ENCODE measurements around the gene SBF2.
"Not testable (repeated sequence)": the region's sequence is repeated elsewhere in the genome, so short reads cannot be mapped to it uniquely, and the experiment has no call there.

The SBF2 gene

DNA sequence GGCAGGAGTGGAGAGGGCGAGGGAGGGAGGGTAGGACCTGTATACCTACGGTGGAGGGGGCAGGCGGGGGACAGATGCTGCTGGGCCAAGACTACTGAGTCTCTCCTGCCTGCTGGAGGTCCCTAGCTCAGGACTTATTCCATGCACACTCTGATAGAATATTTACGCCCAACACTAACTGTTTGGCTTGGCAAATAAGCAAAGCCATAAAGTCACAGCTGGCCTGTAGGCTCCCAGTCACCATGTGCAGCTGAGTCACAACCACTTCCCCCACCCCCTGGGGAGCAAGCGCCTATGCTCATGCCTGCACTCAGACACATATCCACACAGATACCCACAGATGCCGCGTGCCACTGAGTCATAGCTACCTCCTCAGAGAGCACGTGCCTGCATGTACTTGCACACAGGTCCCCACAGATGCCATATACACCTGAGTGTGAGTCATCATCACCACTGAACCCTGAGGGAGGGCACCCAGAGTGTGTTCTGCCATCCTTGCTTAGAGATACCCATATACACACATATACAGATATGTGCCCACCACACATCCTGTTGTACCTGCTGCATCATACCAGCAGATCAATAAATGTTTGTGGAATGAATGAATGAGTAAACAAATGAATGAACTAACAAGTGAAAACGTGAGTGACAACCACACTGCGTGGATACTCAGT lies 534.4 kb downstream of the SBF2 start:
- peak; percentile 91 for DNase-seq

DNA sequence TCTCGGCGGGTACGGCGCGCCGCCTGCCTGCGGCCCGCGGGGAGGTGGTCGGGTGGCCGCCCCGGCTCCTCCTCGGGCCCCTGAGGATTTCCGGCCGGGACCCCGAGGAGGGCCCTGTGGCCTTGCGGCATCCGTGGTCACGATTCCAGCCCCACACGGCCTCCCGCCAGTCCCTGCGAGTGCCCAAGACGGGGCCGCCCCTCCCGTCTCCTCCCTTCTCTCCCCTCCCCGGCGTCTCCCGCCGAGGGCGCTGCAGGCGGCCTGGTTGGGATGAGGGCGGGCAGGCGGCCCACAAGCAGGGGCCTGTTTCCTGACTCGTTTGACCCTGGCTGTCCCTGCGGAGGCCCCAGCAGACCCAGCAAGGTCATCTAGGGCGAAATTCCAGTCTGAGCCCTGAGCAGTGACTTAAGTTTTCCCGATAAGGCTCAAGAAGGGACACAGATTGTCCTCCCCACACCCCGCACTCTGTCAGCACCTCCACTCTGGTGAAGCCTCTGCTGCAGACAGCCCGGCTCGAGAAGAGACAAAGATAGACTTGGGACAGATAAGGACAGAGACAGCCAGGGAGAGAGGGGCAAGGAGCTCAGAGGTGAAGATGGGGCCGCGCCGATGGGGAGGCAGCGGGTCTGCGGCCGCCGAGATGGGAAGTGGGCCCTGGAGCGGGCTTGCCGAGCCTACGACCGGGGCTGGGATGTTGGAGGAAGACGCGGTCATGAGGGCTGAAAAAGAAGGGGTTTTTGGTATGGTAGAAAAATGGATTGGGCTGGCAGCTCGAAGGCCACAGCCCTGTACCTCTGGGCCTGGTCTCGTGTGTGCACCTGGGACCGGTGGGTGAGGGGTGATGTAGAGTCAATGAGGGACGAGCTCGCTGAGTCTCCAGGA lies 535.1 kb downstream of the SBF2 start:
- DNase-seq: peak; percentile 46

DNA sequence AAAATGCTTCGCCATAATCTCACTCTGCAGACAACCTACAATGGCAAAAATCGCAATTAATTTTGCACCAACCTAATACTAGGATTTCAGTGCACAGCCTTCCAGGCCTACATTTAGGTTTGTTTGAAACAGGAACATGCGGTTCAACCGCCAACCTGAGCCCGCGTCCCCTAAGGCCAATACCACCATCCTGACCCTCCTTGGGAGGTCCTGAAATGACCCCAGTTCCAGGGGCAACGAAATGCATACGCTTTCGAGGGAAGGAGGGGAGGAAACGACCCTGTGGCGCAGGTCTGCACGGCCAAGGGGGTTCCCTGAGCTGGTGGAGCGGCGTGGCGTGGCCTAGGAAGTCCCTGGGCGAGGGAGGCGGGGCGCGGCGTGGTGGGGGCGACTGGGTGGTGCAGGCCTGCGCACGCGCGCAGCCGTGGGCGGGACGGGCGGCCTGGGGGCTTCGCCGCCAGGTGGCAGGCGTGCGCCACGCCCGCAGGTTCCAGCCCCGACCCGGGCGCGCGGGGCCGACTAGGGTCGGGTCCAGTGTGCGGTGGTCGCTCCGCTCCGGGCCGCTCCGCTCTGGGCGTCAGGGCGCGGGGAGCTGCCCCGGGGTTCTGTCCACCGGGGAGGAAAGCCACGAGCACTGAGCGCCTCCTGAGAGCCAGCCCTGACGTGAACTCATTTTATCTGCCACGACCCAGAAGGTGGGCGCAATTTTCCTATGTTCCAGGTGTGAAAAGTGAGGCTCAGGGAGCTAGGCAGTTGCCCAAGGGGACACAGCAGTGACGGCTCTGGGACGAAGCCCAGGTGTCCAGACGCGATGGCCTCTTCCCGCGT lies 536.0 kb downstream of the SBF2 start:
- DNase-seq: peak; percentile 95

DNA sequence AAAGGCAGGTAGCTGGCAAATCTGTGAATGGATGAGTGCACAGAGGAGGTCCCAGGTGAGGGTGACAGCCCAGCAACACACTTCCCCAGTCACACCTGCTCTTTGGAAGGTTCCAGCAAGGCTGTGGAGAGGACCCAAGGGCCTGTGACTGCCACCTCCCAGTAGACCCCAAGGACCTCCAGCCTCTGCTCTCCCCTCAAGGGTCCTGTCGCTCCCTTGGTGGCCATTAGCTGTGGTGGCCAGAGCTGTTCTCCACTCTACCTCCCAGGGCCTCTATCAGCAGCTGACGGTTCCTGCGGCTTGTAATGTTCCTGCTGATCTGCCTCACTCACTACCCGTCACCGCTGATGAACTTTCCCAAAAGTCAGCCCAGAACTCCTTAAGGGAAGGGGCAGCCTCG lies 537.1 kb downstream of the SBF2 start:
- DNase-seq: no peak

DNA sequence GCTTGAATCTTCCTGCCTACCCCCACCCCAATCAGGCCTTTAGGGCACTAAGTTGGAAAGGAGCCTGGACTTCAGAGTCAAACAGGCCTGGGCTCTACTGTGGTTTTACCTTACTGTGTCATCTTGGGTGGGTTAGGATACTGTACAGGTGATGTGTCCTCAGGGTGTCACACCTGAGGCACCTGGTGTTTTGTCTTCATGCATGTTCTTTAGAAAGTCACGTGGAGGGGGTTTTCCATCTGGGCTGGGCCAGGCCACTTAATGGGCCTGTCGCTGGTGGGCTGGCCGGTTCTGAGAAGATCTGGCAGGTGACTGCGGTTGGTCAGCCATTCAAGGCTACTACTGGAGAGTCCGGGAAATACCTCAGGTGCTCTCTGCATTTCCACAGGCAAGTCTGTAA lies 537.6 kb downstream of the SBF2 start:
- DNase-seq: no peak

DNA sequence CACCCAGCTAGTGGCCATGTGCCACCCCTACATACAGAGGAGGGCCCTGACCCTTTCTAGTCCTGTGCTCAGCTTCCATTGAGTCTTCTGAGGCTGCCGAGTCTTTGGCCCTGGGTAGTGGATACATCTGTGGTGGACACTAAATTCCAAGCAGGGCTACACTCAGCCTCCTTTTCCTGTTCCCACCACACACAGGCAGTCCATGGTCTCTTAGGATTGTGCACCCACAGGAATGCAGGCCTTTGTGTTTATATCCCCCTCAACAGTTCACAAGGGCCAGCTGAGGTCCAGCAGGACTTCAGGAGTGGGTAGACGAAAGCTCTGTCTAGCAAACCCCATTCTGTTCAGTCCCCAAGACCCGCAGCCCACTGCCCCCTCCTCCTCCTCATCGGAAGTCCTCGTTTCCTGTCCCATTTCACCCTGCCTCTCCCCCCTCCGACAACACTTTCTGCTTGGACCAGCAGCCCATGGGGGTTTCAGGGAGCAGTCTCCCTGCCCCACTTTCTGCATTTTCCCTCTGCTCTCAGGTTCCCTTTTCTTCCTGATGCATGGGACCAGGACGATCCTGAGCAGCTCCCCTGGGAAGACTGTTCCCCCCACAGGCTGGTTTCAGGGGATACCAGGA lies 538.3 kb downstream of the SBF2 start:
- no peak for DNase-seq

DNA sequence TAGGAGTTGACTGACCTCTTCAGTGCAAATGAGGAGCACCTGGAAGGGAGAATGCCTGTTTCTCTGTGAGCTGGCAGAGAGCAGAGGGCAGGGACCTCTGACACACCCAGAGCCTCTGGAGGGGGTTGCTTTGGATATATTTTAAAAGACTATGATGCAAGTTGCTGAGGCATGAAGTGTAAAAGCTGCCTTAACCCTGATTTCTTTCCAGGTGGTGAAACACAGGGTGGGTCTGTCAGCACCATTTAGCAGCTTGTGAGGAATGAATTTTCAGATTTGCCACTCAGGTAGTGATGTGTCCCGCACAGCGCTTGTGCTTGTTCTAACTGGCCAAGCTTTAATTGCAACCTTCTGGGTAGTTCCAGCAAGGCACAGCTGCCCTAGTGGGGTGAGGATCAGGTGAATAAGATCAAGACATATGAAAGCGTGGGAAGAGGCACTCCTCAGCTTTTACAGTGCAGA lies 540.0 kb downstream of the SBF2 start:
- DNase-seq: no peak

DNA sequence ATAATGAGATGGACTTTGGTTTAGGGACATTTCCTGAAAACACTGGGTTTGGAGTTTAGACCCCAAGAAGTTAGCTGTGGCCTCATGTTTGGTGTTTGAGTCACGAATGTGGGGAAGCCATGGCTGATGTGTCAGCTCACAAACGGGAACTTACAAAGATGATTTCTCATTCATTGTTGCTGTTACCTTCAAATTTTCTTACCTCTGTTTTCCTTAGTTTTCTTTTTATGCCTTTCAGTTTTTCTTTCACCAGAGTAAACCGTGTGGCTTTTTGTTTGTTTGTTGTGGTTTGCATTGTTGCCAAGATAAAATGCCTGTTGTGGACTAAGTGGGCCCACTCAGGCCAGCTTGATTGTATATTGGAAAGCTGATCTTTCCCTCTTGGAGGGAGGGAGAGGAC lies 541.0 kb downstream of the SBF2 start:
- no peak for DNase-seq

DNA sequence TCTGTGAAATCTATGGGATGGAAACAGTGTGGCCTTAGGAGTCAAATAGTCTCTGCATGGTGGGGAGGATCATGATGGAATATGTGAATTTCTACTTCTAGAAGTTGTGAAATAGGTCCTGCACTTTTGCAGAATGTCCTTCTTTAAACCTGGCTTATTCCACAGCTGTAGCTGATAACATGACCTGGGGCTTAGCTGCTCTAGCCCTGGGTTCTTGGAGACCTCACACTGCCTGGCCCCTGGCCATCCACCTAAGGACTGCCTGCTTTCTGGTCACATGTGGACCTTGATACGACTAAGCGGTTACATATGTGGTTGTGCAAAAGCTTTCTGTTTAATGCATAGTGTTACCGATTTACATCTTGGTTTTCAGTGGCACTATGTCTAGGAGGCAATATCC lies 541.9 kb downstream of the SBF2 start:
- no peak for DNase-seq

DNA sequence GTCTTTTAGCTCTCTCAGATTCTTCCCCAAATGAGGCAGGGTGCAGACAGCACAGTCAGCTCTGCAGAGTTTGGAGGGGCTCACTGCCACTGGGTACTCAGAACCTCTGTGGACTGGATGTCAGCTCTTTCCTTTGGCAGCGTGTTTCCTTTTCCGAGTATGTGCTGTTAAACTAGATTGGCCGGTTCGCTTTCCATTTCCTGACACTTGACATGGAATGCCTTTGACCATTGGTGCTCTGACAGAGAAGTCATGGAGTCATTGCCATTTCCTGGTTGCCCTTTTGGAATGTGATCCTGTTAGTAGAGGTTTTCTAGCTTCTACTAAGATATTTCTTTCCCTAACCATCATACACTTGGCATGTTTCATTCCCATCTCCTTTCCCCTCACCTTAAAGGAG lies 543.5 kb downstream of the SBF2 start:
- DNase-seq: no peak

DNA sequence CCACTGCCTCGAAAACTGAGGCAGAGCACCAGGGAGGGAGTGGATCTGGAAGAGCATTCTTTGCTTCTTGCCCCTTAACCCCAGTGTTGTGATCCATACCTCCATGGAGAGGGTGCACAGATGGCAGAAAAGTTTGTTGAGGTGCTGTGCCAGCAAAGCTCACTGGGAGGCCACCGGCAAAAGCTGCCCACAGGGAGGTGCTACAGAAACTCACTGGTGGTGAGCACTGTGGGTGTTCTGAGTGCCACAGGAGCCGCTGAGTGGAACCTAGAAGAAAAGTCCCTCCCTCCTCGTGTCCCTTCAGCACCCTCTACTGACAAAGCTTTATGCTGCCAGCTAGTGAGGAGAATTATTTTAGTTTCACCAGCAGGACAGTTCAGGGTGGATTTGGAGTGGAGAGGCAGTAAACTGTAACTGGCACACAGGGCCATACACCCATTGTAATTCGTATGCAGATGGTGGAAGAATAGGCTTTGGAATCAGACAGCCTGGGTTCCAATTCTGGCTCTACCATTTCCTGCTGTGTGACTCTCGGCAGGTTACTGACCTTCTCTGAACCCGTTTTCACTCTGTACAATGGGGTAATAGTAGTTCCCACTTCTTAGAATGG lies 545.6 kb downstream of the SBF2 start:
- DNase-seq: peak; percentile 39

DNA sequence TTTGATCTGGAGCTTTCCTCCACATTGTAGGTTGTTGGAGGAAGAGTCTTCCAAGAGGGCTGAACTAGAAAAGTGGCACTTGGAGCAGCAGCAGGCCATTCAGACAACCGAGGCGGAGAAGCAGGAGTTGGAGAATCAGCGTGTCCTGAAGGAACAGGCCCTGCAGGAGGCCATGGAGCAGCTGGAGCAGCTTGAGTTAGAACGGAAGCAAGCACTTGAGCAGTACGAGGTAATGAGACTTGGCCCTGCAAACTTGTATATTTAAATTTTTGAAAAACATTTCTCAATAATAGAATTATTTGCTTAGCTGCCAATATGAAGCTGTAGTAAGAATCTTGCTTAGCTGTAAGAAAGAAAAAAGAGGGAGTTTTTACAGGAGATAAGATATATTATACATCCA lies 546.2 kb downstream of the SBF2 start:
- DNase-seq: no peak

DNA sequence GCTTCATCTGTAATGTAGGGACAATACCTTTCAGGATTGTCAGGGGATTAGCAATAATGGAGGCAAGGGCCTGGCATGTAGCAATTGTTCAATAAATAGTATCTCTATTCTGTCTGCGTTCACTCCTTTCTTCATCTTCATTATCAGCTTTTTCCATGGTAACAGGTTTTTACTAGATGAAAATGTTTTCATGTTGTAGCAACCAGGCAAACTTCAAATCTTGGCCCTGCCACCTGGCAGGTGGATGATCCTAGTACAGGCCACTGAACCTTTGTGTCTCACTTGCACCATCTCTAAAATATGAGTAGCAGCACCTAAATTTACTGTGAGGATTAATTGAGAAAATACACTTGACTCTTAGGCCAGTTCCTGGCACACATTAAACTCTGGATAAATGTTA lies 546.8 kb downstream of the SBF2 start:
- no peak for DNase-seq

DNA sequence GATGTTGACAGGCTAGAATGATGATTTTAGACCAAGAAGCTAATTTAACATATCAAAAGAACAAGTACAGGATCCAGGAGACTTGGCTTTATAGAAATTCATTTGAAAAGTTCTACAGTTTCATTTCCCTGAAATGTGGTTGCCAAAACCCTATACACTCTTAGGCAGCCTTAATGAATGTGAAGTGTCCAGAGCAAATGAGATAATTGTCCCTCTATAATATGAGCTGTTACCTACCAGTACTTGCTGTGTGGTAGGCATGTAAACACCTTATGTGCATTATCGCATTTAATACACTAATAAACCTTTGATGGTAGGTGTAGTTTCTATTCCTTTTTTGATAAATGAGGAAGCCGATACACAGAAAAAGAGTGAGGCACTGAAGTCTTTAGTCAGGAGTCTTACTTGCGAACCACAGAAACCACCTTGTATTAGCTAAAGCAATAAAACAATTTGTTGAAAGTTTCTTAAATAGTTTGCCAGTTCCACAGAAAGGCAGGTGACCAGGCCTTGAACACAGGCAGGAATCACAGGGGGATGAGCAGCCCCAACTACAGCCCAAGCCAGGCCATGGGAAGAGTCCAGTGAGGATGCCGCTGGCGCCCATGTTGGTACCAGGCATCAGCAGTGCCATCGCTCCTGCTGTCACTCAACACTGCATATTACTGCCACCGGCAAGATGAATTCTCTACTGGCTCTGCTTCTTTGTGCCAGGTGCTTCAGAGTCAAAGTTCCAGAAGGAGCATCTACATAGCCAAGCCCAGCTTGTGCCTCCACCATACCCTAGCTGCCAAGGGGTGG lies 548.4 kb downstream of the SBF2 start:
- DNase-seq: no peak

DNA sequence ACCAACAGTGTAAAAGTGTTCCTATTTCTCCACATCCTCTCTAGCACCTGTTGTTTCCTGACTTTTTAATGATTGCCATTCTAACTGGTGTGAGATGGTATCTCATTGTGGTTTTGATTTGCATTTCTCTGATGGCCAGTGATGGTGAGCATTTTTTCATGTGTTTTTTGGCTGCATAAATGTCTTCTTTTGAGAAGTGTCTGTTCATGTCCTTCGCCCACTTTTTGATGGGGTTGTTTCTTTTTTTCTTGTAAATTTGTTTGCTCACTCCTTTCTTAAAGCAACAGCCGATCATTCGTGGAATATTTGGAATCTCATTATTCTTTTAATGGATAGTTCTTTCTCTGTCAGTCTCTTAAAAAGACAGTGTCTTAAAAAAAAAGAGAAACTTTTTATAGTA lies 550.5 kb downstream of the SBF2 start:
- DNase-seq: not testable (repeated sequence)

DNA sequence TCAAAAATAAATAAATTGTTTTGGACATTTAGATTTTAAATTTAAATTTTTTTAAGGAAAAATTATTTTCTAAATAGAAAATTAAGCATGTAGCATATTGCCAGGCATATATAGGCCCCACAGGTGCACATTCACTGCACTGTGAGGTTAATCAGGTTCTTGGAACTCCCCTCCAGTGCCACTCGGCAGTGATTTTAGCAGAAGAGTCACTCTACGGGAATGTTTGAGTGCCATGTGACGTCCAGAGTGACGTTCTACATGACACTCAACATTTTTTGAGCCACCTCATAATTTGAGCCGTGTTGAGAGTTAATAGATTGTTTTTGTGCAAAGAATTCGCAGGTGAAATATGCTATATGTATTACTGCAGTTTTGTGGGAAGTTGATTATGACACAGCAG lies 552.8 kb downstream of the SBF2 start:
- no peak for DNase-seq

DNA sequence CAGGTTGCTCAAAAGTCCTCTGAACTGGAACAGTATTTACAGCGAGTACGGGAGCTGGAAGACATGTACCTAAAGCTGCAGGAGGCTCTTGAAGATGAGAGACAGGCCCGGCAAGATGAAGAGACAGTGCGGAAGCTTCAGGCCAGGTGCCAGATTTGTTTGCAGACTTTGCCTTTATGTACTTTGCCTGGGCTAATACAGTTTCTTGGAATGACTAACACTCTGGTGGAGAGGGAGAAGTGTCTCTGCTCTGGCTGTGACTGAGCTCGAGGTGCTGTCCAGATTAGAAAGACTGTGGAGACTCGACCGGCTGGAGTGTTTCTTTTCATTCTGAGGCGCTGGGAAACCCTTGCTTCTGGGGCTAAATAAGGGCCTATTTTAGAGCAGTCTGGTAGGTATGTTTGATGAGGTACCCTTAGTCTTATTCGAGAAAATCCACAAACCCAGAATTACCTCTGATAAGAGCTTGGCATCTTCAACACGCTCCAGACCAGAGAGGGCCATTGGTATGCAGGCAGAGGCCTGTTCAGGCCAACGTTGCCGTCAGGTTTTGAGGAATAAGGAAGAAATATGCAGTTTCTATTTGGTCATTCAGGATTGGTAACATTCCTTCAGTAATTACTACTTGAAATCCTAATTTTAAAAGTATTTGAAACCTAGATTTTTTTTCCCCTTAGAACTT lies 553.7 kb downstream of the SBF2 start:
- no peak for DNase-seq

DNA sequence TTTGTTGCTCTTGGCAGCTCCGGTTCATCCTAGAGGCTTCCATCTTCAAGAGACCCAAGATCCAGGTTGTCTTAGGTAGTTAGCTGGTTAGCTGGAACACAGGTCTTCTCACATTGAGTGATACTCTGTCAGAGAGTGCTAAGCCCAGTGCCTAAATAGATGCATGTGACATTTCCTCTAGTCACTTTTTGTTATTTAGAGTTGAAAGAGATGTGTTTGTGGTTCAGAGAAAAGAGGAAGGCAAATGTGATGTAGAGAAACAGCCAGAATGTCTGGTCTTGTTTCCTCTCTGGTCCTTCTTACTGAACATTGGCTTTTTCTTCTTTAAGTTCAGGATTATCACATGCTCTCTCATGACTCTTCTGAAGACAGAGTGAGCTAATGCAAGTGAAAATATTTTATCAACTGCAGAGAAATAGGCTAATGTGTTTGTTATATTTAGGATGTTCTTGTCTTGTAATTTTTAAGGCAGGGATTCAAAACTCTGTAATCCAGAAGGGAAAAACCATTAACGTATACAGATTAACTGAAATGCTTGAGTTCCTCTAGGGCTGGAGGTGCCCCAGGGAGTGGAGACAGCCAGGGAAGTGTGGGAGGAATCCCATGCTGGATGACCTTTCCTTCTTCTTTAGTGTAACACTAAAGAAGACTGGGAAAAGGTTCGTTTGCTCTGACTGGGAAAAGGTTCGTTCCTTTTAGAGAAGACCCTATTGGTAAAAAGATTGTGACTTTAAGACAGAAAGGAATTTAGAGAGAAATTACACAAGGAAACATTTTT lies 554.7 kb downstream of the SBF2 start:
- no peak for DNase-seq

DNA sequence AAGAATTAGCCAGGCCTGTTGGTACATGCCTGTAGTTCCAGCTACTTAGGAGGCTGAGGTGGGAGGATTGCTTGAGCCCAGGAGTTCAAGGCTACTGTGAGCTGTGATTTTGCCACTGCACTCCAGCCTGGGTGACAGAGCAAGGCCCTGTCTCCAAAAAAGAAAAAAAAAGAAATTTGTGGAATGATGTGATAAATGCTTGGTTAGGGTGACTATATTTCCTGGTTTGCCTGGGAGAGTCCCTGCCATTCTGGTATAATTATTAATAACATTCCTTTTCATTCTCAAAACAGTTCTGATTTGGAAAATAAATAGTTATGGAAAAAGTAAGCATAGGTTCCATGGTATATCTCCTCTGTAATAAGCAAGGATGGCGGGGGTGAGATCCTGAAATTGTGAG lies 555.3 kb downstream of the SBF2 start:
- DNase-seq: no peak

DNA sequence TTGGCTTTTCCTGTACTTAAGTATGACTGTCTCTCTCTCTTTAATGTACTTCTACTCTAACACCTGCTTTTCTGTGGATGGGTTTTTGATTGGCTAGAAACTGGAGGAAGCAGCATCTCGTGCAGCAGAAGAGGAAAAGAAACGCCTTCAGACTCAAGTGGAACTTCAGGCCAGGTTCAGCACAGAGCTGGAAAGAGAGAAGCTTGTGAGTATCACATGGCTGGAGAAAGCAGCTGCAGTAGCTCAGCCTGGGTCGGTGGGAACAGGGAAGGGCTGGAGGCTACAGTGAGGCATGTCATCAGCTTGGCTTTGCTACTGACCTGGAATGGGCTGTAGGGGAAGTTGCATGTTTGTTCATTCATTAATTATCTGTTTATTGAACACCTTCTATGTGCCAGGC lies 555.9 kb downstream of the SBF2 start:
- no peak for DNase-seq

All from activated CD8-positive, alpha-beta memory T cell treated with anti-CD3 and anti-CD28 coated beads, Interleukin-2, amount 50 U/mL, for 4 hours (primary cell).